Measurements from ENCODE around the gene ATP2B1.

GRCh38 chr12:89669197-89669596 lies 39.4 kb downstream of the ATP2B1 start:
- TF ChIP-seq POLR2A (IDR thresholded peaks at IDR 0.05) (no peak), CTCF (IDR thresholded peaks at IDR 0.05) (no peak)
